GM10248 (cell line): ENCODE data around the gene ODR4.

Source experiments
- CTCF ChIA-PET: fragments of 300-600 bp; sonication (Branson Sonifier 250); formaldehyde crosslinking; extraction: SDS; loops from one replicate; lab custom pipeline; 2021; ENCODE audit warnings: antibody characterized with exemption; lab: Yijun Ruan, JAX
- POLR2A ChIA-PET: fragments of 350-650 bp; sonication (Branson Sonifier 250); formaldehyde crosslinking; extraction: SDS; loops from one replicate; lab custom pipeline; 2020; ENCODE audit warnings: antibody characterized with exemption; lab: Yijun Ruan, JAX
- DNase-seq: peaks from one replicate; pipeline ENCODE4 v3.0.0; 2012; ENCODE audit errors: extremely low spot score
- TF ChIP-seq, protein P1 (sequence below): IDR thresholded peaks from 2 replicates; pipeline ENCODE4 v1.5.1; 2012; ENCODE audit warnings: mild to moderate bottlenecking, low read depth; ENCODE audit errors: extremely low read depth, missing control alignments, control extremely low read depth

The ODR4 gene

GRCh38 chr1:186438567-186438966 is 62.9 kb downstream of the ODR4 start:
- no peak for DNase-seq
- ChIA-PET CTCF (interaction anchor here (0.8 kb wide), 1 partner anchor 10 kb away, joined by 3 read pairs; no protein-coding TSS in a partner anchor), POLR2A (no interaction called here)
- TF ChIP-seq, protein P1, sequence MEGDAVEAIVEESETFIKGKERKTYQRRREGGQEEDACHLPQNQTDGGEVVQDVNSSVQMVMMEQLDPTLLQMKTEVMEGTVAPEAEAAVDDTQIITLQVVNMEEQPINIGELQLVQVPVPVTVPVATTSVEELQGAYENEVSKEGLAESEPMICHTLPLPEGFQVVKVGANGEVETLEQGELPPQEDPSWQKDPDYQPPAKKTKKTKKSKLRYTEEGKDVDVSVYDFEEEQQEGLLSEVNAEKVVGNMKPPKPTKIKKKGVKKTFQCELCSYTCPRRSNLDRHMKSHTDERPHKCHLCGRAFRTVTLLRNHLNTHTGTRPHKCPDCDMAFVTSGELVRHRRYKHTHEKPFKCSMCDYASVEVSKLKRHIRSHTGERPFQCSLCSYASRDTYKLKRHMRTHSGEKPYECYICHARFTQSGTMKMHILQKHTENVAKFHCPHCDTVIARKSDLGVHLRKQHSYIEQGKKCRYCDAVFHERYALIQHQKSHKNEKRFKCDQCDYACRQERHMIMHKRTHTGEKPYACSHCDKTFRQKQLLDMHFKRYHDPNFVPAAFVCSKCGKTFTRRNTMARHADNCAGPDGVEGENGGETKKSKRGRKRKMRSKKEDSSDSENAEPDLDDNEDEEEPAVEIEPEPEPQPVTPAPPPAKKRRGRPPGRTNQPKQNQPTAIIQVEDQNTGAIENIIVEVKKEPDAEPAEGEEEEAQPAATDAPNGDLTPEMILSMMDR, result no peak

- TF ChIP-seq, protein P1, result no peak
- ChIA-PET CTCF (interaction anchor here (0.9 to 1.4 kb wide), 3 partner anchors 12 to 16 kb away, joined by 3 to 6 read pairs (median 4); no protein-coding TSS in a partner anchor), POLR2A (no interaction called here)
- no peak for DNase-seq
These were observed 64.9 kb downstream of the ODR4 start for GRCh38 chr1:186440584-186440983.

GRCh38 chr1:186442651-186443375 is 67.2 kb downstream of the ODR4 start:
- no peak for DNase-seq
- TF ChIP-seq, protein P1, result no peak
- POLR2A ChIA-PET, result no interaction called here
- CTCF ChIA-PET, result interaction anchor here (1.8 kb wide), 1 partner anchor 16 kb away, joined by 6 read pairs; no protein-coding TSS in a partner anchor

- DNase-seq, result no peak
- ChIA-PET POLR2A (no interaction called here), CTCF (interaction anchor here (1.8 kb wide), 1 partner anchor 16 kb away, joined by 6 read pairs; no protein-coding TSS in a partner anchor)
- TF ChIP-seq, protein P1, result no peak
These were observed 68.0 kb downstream of the ODR4 start for GRCh38 chr1:186443638-186444037.

GRCh38 chr1:186446152-186446551 is 70.5 kb downstream of the ODR4 start:
- POLR2A ChIA-PET, result no interaction called here
- CTCF ChIA-PET, result no interaction called here
- DNase-seq, result no peak
- TF ChIP-seq, protein P1, result no peak

DNA sequence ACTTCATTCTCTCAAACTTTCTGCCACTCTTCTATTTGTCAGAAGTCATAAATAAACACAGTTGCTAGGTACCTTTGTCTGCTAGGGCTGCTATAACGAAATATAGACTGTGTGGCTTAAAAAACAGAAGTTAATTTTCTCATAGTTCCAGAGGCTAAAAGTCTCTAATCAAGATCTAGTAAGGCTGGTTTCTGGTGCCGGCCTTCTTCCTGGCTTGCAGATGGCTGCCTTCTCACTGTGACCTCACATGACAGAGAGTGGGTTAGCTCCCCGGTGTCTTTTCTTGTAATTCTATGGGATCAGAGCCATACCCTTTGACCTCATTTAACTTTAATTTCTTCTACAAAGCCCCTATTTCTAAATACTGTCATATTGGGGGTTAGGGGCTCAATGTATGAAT is 79.3 kb downstream of the ODR4 start:
- ChIA-PET POLR2A (no interaction called here), CTCF (interaction anchor here (1.0 to 1.5 kb wide), 3 partner anchors 14 to 64 kb away, joined by 3 to 4 read pairs (median 4); no protein-coding TSS in a partner anchor)
- TF ChIP-seq, protein P1, result no peak
- no peak for DNase-seq
